NCI-H128 (cell line): ENCODE data around the gene ABHD16B.
"Not testable (repeated sequence)": the region's sequence is repeated elsewhere in the genome, so short reads cannot be mapped to it uniquely, and the experiment has no call there.

Source experiments
- DNase-seq: peaks from one replicate; lab custom pipeline; 2025; ENCODE audit not compliant: unreplicated experiment; lab: John Stamatoyannopoulos, UW

The ABHD16B gene

GRCh38 chr20:63854766-63855362, 6.4 kb upstream of the ABHD16B start:
- DNase-seq: no peak

- DNase-seq: no peak
Measured at GRCh38 chr20:63855363-63856097, 5.8 kb upstream of the ABHD16B start.

- DNase-seq: no peak
Measured at GRCh38 chr20:63856098-63856511, 5.2 kb upstream of the ABHD16B start.

- no peak for DNase-seq
Measured at GRCh38 chr20:63857764-63858392, 3.4 kb upstream of the ABHD16B start.

- DNase-seq: no peak
Measured at GRCh38 chr20:63858393-63859165, 2.7 kb upstream of the ABHD16B start.

- DNase-seq: no peak
Measured at GRCh38 chr20:63859166-63859699, 2.1 kb upstream of the ABHD16B start.

GRCh38 chr20:63860325-63861051, 810 bp upstream of the ABHD16B start:
- no peak for DNase-seq

- no peak for DNase-seq
Measured at GRCh38 chr20:63861981-63862901, 943 bp downstream of the ABHD16B start.

- DNase-seq: no peak
Measured at GRCh38 chr20:63863021-63863797, 1.9 kb downstream of the ABHD16B start.

GRCh38 chr20:63863798-63864544, 2.7 kb downstream of the ABHD16B start:
- peak; percentile 62 for DNase-seq

- DNase-seq: no peak
Measured at GRCh38 chr20:63864545-63864977, 3.3 kb downstream of the ABHD16B start.

- DNase-seq: peak; percentile 99
Measured at GRCh38 chr20:63864978-63865640, 3.8 kb downstream of the ABHD16B start, which contains the start of gene TPD52L2. TSS of gene TPD52L2 (plus strand) at chr20:63865270. CDS start at chr20:63865366, 96 bp downstream.

GRCh38 chr20:63867042-63867441, 5.7 kb downstream of the ABHD16B start:
- DNase-seq: not testable (repeated sequence)

GRCh38 chr20:63868264-63868663, 7.0 kb downstream of the ABHD16B start:
- no peak for DNase-seq

- no peak for DNase-seq
Measured at GRCh38 chr20:63873477-63873971, 12.2 kb downstream of the ABHD16B start.

GRCh38 chr20:63874241-63874640, 12.9 kb downstream of the ABHD16B start:
- not testable (repeated sequence) for DNase-seq

- no peak for DNase-seq
Measured at GRCh38 chr20:63876489-63877036, 15.3 kb downstream of the ABHD16B start.
